Lung microvascular endothelial cell (primary cell): ENCODE data around the gene EYS. TPM values are rescaled to one million over a fixed set of nuclear protein-coding genes. Genes with fewer than 3 reads are reported as not detected.

Experiments used
- DNase-seq, 2 donors: peaks; one replicate each; pipeline versions ENCODE4 v3.0.0 to v3.0.0-alpha.2; 2010; ENCODE audit warnings: low read depth in 2 of 2
- total RNA-seq: library from RNA; depleted of rRNA; stranded (reverse); fragments of >200 nt; gene quantifications from 2 replicates; pipeline ENCODE4 v1.2.1, GENCODE V29; 2014

The EYS gene
- total RNA-seq, 1 donor from 2014 or later: not detected

GRCh38 chr6:65231616-65232015 is 475.4 kb downstream of the EYS start:
- no peak for DNase-seq

- DNase-seq: peak in 1 of 2 donors; percentile 44
Measured at GRCh38 chr6:65229825-65230224, 477.2 kb downstream of the EYS start.

DNA sequence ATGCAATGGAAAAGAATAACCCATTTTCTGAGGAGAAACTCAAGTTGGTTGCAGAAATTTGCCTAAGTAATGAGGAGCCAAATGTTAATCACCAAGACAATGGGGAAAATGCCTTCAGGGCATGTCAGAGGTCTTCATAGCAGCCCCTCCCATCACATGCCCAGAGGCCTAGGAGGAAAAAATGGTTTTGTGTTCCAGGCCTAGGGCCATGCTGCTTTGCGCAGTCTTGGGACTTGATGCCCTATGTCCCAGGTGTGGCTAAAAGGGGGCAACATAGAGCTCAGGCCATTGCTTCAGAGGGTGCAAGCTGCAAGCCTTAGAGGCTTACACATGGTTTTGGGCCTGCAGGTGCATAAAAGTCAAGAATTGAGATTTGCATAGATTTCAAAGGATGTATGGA is 485.9 kb downstream of the EYS start:
- DNase-seq: no peak

GRCh38 chr6:65202738-65203137 is 504.3 kb downstream of the EYS start:
- DNase-seq: no peak

DNA sequence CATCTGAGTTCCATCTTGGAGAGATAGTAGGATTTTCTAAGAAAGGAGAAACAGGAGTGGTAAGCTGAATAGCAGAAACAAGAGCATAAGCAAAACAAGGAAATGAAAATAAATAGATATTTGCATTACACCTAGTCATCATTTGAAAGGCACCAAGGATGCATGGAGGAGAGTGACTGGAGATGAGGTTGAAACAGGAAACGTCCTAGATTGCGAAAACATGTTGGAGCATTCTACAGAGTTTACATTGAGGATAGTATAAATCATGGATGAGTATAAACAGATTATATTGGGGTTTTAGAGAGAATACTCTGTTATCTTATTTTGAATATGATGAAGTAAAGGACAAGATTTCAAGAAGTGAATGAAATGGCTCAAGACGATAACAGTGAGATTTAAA is 507.3 kb downstream of the EYS start:
- DNase-seq: no peak

DNA sequence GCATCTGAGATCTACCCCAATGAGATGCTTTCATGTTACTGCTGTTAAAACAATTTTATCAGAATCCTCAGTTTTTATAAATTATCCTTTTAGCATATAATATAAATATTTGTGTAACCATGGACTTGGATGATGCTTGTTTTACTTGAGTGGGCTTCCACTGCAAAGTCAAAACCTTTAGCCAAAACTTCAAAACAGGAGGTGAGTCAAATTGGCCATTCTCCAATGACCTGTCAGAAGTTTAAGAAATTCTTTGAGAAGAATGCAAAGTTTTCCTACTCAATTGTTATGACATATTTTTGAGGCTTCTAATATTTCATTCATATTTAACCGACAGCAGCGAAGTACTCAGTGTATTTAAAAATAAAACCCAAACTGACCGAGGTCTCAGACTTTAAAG is 507.9 kb downstream of the EYS start:
- peak in 1 of 2 donors; percentile 69 for DNase-seq

DNA sequence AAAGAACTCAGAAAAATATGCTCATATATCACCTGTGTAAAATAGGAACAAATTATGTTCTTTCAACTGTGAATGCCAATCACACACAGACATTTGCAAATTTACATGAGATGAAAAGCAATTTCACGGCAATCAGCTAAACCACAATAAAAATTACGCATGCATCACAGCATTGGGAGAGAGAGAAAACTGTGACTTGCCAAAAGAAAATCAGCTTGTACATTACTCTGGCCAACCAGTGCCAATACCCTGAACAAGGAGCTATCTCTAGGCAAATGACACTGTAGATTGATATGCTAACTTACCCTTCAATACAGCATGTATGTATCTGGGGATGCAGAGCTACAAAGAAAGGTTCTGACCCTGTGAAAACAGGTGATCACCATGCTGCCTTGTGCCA is 515.6 kb downstream of the EYS start:
- DNase-seq: no peak

- no peak for DNase-seq
Measured at GRCh38 chr6:65189236-65189881, 517.7 kb downstream of the EYS start.

DNA sequence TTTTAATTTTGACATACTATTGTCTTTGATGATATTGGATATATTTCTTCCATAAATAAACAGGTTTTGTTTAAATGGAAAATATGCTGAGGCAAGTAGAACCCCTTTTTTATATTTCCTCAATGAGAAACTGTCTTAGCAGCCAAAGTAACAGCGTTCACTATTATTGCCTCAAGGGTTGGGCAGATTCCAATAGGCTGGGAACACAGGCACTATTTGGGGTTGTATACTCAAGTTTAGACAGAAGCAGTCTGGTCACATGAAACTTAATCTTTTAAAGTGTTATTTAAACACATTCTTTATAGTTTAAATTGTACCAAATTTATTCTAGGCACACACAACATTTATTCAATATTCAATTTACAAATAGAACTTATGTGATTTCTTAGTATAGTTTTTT is 520.2 kb downstream of the EYS start:
- DNase-seq: no peak

DNA sequence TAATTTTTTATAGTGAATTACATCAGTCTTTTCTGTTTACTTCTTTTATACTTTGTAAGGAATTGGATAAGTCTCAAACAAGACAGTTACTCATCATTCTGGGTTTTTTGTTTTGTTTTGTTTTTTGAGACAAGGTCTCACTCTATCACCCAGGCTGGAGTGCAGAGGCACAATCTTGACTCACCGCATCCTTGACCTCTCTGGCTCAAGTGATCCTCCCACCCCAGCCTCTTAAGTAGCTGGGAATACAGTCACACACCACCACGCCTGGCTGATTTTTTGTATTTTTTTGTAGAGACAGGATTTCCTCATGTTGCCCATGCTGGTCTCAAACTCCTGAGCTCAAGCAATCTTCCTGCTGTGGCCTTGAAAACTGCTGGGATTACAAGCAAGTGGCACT is 524.3 kb downstream of the EYS start:
- DNase-seq: peak in 1 of 2 donors; percentile 27

GRCh38 chr6:65170273-65170672 is 536.8 kb downstream of the EYS start:
- DNase-seq: peak in 1 of 2 donors; percentile 1

GRCh38 chr6:65161661-65162060 is 545.4 kb downstream of the EYS start:
- no peak for DNase-seq

DNA sequence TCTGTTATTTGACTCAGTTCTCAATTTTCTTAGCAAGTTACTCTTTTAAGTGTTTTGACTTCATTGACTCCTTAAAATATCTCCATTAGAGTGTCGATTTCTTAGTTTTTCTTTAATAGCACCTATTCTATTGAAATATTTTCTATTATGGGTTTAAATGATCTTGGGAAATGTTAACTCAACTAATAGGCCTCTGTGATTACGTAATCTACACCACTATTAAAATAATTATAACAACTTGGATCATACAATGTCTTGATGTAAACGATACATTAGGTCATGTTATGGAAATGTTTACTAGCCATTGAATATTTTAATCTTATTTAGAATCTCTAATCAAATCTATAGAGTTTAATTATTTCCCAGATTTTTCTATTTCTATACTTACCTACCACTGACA is 550.0 kb downstream of the EYS start:
- DNase-seq: no peak

DNA sequence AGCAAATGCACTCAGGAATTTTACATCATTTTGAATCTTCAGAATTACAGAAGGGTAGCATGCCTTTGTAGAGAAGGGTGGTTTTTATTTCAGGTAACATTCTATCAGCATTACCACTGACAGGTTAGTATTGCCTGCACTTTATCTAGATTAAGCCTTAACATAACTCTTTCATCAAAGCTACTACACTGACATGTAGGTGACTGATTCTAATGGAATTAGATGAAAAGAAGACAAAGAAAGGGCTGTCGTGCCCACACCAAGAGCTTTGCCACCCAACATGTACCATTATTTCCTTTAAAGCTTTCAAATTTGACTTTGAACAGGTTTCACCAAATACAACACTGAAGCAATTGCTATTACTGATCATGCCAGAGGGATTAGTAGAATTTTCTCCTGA is 551.9 kb downstream of the EYS start:
- no peak for DNase-seq

DNA sequence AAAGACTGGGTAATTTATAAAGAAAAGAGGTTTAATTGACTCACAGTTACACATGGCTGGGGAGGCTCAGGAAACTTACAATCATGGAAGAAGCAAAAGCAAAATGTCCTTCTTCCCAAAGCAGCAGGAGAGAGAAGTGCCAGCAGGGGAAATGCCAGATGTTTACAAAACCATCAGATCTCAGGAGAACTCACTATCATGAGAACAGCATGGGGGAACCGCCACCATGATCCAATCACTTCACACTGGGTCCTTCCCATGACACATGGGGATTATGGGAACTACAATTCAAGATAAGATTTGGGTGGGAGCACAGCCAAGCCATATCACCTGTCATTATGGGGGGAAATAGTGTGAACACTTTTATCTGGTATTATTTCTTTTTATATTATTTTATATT is 557.2 kb downstream of the EYS start:
- no peak for DNase-seq

GRCh38 chr6:65148839-65149238 is 558.2 kb downstream of the EYS start:
- DNase-seq: no peak

DNA sequence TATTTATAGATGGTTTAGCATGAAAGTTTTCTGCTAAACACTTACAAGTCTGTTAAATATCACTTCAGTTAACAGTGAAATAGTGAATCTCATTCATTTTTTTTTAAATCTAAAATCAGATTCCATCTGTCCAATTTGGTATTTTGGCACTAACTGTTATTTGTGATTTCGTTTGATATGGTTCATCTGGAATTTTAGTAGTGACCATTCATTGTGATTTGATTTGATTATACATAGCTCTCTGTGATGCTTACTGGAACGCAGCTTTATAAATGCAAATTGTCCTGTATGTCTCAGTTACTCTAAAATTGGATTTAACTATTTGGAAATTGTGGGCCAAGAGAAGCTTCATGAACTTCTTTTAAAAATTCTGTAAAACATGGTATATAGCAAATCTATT is 571.5 kb downstream of the EYS start:
- DNase-seq: no peak

GRCh38 chr6:65126667-65127066 is 580.4 kb downstream of the EYS start:
- DNase-seq: no peak

GRCh38 chr6:65123521-65123920 is 583.5 kb downstream of the EYS start:
- DNase-seq: no peak

DNA sequence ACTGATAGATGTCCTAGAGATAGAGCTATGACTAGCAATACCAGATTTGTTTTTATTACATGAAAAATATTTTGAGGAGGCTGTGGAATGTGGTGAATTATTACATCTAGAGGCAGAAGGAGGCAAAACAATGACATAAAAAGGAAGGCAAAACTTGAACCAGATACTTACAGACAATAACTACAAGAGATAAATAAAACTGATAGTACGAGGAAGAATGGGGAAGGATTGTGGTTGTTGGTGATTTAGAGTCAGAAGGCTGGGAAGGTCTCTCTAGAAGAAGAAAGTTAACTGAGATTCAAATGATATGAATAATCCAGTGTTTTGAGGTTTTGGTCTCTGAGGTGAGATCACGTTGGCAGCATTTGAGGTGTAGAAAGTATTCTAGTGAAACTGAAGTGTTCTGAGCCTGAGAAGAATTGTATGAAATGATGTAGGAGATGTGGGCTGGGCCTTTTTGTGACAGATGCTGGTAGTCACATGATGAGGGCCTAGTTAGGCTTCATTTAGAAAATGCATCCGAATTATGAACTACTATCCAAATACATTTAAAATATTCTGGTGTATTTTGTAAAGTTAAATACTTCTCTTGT is 589.1 kb downstream of the EYS start:
- DNase-seq: no peak

GRCh38 chr6:65116326-65116725 is 590.7 kb downstream of the EYS start:
- DNase-seq: no peak

DNA sequence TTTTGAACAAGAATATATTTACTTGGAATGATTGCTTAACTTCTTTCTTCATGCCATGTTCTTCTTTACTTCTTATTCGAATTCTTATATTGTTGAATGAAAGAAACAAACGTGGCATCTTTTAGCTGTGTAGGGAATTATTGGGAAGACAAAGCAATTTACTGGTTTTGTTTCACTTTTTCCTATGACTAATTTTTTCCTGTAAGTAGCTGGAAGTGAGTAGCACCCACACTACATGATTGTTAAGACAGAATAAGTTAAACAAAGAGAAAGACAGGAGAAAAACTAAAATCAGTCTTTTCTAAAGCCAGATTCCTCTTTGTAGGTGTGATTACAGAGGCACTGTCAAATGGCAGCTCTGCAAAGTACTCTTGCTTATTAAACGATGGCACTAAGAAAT is 593.4 kb downstream of the EYS start:
- peak in 1 of 2 donors; percentile 16 for DNase-seq

GRCh38 chr6:65112435-65112834 is 594.6 kb downstream of the EYS start:
- DNase-seq: no peak

- DNase-seq: no peak
Measured at GRCh38 chr6:65110031-65110430, 597.0 kb downstream of the EYS start.
